Testis (tissue), 3 donors: Measurements from ENCODE around the gene SLC49A3. TPM values are rescaled to one million over a fixed set of nuclear protein-coding genes. Genes with fewer than 3 reads are reported as not detected.
A peak's percentile ranks its signal among the peaks of the same experiment; 100 is the strongest.

Experiments
- DNase-seq: peaks from one replicate; pipeline ENCODE4 v3.0.0-alpha.2; 2019
- H3K27ac ChIP-seq, 2 donors: fragments of 200-600 bp; sonication (generic); one replicate each; pipeline ENCODE4 v1.5.1; 2019
- H3K27me3 ChIP-seq: fragments of 200-600 bp; sonication (generic); one replicate; pipeline ENCODE4 v1.5.1; 2019
- H3K36me3 ChIP-seq: fragments of 200-600 bp; sonication (generic); one replicate; pipeline ENCODE4 v1.5.1; 2017; ENCODE audit warnings: low read depth; ENCODE audit errors: missing control alignments
- H3K4me1 ChIP-seq: fragments of 200-600 bp; sonication (generic); one replicate; pipeline ENCODE4 v1.5.1; 2019
- H3K4me3 ChIP-seq, 2 donors: fragments of 200-600 bp; sonication (generic); one replicate each; pipeline ENCODE4 v1.5.1; 2017 to 2019
- H3K9me3 ChIP-seq: fragments of 200-600 bp; sonication (generic); one replicate; pipeline ENCODE4 v1.5.1; 2017
- CTCF ChIP-seq, 3 experiments: fragments of 450-650 bp in 2 of 3; fragments of 200-600 bp in 1 of 3; sonication (generic) in 1 of 3; IDR thresholded peaks; one replicate each; pipeline ENCODE4 v1.5.1; 2016 to 2019; ENCODE audit warnings: antibody characterized with exemption in 3 of 3, mild to moderate bottlenecking in 2 of 3, moderate library complexity in 1 of 3
- POLR2A ChIP-seq: fragments of 450-650 bp; IDR thresholded peaks from one replicate; pipeline ENCODE4 v1.6.1; 2017; ENCODE audit warnings: antibody characterized with exemption, mild to moderate bottlenecking, moderate library complexity
- WGBS, 2 donors: methylation state at CpG; one replicate each; pipeline ENCODE4 v1.1.5; 2018; 5-methylcytosine and 5-hydroxymethylcytosine counted together
- intact Hi-C: fragments of 100-400 bp; cut with DNase I; formaldehyde crosslinking; loops from one replicate; pipeline ENCODE4 v1.15.1; 2023; ENCODE audit warnings: low total_unique reads
- polyA plus RNA-seq: library from polyadenylated mRNA; stranded (reverse); fragments of 350-450 nt; fragmentation: Illumina TruSeq; extraction: RNeasy Lipid Tissue Mini Kit (QIAGEN cat#74804); gene quantifications from one replicate; pipeline ENCODE4 v1.2.3, GENCODE V29; 2014; ENCODE audit warnings: low read depth, low replicate concordance; ENCODE audit not compliant: insufficient read depth
- total RNA-seq, 2 donors: library from RNA; depleted of rRNA; stranded (reverse); fragments of >200 nt; gene quantifications; one replicate each; pipeline ENCODE4 v1.2.3, GENCODE V29; 2016

The SLC49A3 gene
- total and polyA plus RNA-seq, 3 donors from 2014 or later: 7.3 to 23.5 (median 10.1) TPM

- H3K27ac ChIP-seq: no peak overlapping the region
- no peaks in the 10 kb centered on the region for H3K4me1 ChIP-seq
- no peaks in the 10 kb centered on the region for H3K36me3 ChIP-seq
- no peak for DNase-seq
- TF ChIP-seq POLR2A (no peak), CTCF (IDR thresholded peaks at IDR 0.05) (no peak)
- H3K27me3 ChIP-seq: no peaks in the 10 kb centered on the region
- WGBS, 2 donors: 66 to 77% methylated on average over 26 to 32 of the region's 32 CpGs
- no peak overlapping the region for H3K4me3 ChIP-seq
- H3K9me3 ChIP-seq: no peaks in the 10 kb centered on the region
- intact Hi-C loops: no loop called here
Observed at GRCh38 chr4:692771-693554, 4.0 kb upstream of the SLC49A3 start.

GRCh38 chr4:689723-690122 lies 772 bp upstream of the SLC49A3 start:
- H3K36me3 ChIP-seq: no peaks in the 10 kb centered on the region
- intact Hi-C loops: no loop called here
- DNase-seq: no peak
- peak overlapping the region in 1 of 2 donors; percentile 38 for H3K4me3 ChIP-seq
- H3K27ac ChIP-seq: peak overlapping the region in 1 of 2 donors; percentile 56
- no peaks in the 10 kb centered on the region for H3K4me1 ChIP-seq
- no peaks in the 10 kb centered on the region for H3K9me3 ChIP-seq
- no peaks in the 10 kb centered on the region for H3K27me3 ChIP-seq
- TF ChIP-seq POLR2A (no peak), CTCF (IDR thresholded peaks at IDR 0.05) (no peak)
- 58 to 84% methylated on average over 8 of the region's 8 CpGs for WGBS, 2 donors

- TF ChIP-seq CTCF (IDR thresholded peaks at IDR 0.05) (no peak), POLR2A (no peak)
- no peaks in the 10 kb centered on the region for H3K9me3 ChIP-seq
- H3K36me3 ChIP-seq: no peaks in the 10 kb centered on the region
- peaks cover 5% of the 10 kb centered on the region for H3K4me1 ChIP-seq
- no peaks in the 10 kb centered on the region for H3K27me3 ChIP-seq
- H3K4me3 ChIP-seq: peak overlapping the region; percentile 36 to 38
- H3K27ac ChIP-seq: peak overlapping the region in 1 of 2 donors; percentile 56
- no peak for DNase-seq
- intact Hi-C loops: no loop called here
- WGBS, 2 donors: 60 to 77% methylated on average over 9 to 25 of the region's 26 CpGs
Observed at GRCh38 chr4:687971-688853, 739 bp downstream of the SLC49A3 start.

GRCh38 chr4:687048-687970 lies 1.6 kb downstream of the SLC49A3 start:
- WGBS, 2 donors: 54 to 71% methylated on average over 20 to 38 of the region's 38 CpGs
- intact Hi-C loops: no loop called here
- Histone ChIP-seq H3K4me1 (peaks cover 5% of the 10 kb centered on the region), H3K9me3 (no peaks in the 10 kb centered on the region), H3K36me3 (no peaks in the 10 kb centered on the region), H3K27ac (peak overlapping the region in 1 of 2 donors; percentile 53), H3K4me3 (no peak overlapping the region), H3K27me3 (no peaks in the 10 kb centered on the region)
- DNase-seq: peak; percentile 59
- TF ChIP-seq POLR2A: no peak
- no peak for TF ChIP-seq CTCF (IDR thresholded peaks at IDR 0.05)
